ENCODE data around the gene RNPEP.

DNA sequence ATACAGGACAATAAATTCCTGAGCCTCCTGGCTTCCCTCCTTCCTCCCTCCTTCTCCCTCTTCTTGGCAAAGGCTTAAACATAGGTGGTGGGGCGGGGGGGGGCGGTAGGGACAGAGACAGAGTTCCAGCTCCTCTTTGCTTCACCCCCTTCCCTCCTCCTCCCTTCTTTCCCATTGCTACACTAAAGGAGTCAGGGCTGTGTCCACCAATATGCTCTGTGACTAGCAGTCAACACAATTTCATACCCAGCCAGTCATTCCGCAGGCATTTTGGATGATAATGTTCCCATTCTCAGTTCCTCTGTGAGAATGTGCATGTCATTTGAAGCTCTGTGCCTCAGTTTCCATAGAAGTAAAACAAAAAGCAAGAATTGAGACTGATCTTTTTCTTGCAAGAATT, 37.8 kb upstream of the RNPEP start:
- TF ChIP-seq CTCF (conservative IDR thresholded peaks at IDR 0.05; ENCODE audit: low read length) (no peak), EZH2phosphoT487 (IDR thresholded peaks at IDR 0.05; ENCODE audit: borderline replicate concordance) (no peak)
